Measurements from ENCODE around the gene GCN1. TPM values are rescaled to one million over a fixed set of nuclear protein-coding genes. Genes with fewer than 3 reads are reported as not detected.

Gene GCN1
- total and polyA plus RNA-seq, 2 donors from 2014 or later: 12.2 to 77.6 TPM

- peak overlapping the region; percentile 81 to 91 (median 89) for H3K4me3 ChIP-seq (ENCODE audit: low read length in 3 of 3)
- peaks cover 0 to 2% (median 0%) of the 10 kb centered on the region in 3 donors for H3K36me3 ChIP-seq (ENCODE audit: control insufficient read depth in 2 of 3, insufficient read depth in 3 of 3, low read length in 3 of 3)
- H3K27ac ChIP-seq (ENCODE audit: low read depth in 2 of 2, low read length in 2 of 2): peak overlapping the region; percentile 94 to 96
- intact Hi-C loops (cut with DNase I): no loop called here
- no peaks in the 10 kb centered on the region for H3K27me3 ChIP-seq (ENCODE audit: control insufficient read depth, insufficient read depth, low read length)
- H3K9me3 ChIP-seq (ENCODE audit: control insufficient read depth in 2 of 3, insufficient read depth in 1 of 3, low read length in 3 of 3): no peaks in the 10 kb centered on the region
- no peak for TF ChIP-seq CTCF (IDR thresholded peaks at IDR 0.05; ENCODE audit: borderline replicate concordance, extremely low read depth, insufficient read depth)
- DNase-seq (peak; percentile 96 to 99 (median 97)), FAIRE-seq (no peak)
- H3K9ac ChIP-seq (ENCODE audit: low read length in 3 of 3): peak overlapping the region; percentile 37 to 68 (median 62)
- H3K4me1 ChIP-seq (ENCODE audit: control insufficient read depth in 2 of 3, insufficient read depth in 2 of 3, low read depth in 1 of 3, low read length in 3 of 3): peaks cover 4 to 26% (median 25%) of the 10 kb centered on the region in 3 donors
Measured at GRCh38 chr12:120116792-120117651, 77.5 kb downstream of the GCN1 start.

GRCh38 chr12:120116441-120116791 lies 78.1 kb downstream of the GCN1 start, which contains the start of gene RAB35:
RAB35 (minus strand) TSS chr12:120116753; CDS start chr12:120116650, 103 bp downstream.
- Histone ChIP-seq H3K9ac (ENCODE audit: low read length in 3 of 3) (peak within 1 kb of the TSS; percentile 68 to 98 (median 82)), H3K27ac (ENCODE audit: low read depth in 2 of 2, low read length in 2 of 2) (peak within 1 kb of the TSS; percentile 94 to 96), H3K9me3 (ENCODE audit: control insufficient read depth in 2 of 3, insufficient read depth in 1 of 3, low read length in 3 of 3) (no peaks in the 10 kb centered on the region), H3K27me3 (ENCODE audit: control insufficient read depth, insufficient read depth, low read length) (no peaks in the 10 kb centered on the region), H3K4me3 (ENCODE audit: low read length in 3 of 3) (peak within 1 kb of the TSS; percentile 89 to 97 (median 92)), H3K4me1 (ENCODE audit: control insufficient read depth in 2 of 3, insufficient read depth in 2 of 3, low read depth in 1 of 3, low read length in 3 of 3) (peaks cover 4 to 26% (median 25%) of the 10 kb centered on the region in 3 donors), H3K36me3 (ENCODE audit: control insufficient read depth in 2 of 3, insufficient read depth in 3 of 3, low read length in 3 of 3) (peaks cover 0 to 2% (median 0%) of the 10 kb centered on the region in 3 donors)
- intact Hi-C loops (cut with DNase I): no loop called here
- DNase-seq (no peak), FAIRE-seq (no peak)
- TF ChIP-seq CTCF (IDR thresholded peaks at IDR 0.05; ENCODE audit: borderline replicate concordance, extremely low read depth, insufficient read depth): no peak

- H3K27ac ChIP-seq (ENCODE audit: low read depth in 2 of 2, low read length in 2 of 2): peak overlapping the region; percentile 62 to 67
- H3K4me3 ChIP-seq (ENCODE audit: low read length in 3 of 3): peak overlapping the region; percentile 88 to 97 (median 92)
- H3K9ac ChIP-seq (ENCODE audit: low read length in 3 of 3): peak overlapping the region; percentile 24 to 98 (median 82)
- no peaks in the 10 kb centered on the region for H3K9me3 ChIP-seq (ENCODE audit: control insufficient read depth in 2 of 3, insufficient read depth in 1 of 3, low read length in 3 of 3)
- no peak for TF ChIP-seq CTCF (IDR thresholded peaks at IDR 0.05; ENCODE audit: borderline replicate concordance, extremely low read depth, insufficient read depth)
- H3K4me1 ChIP-seq (ENCODE audit: control insufficient read depth in 2 of 3, insufficient read depth in 2 of 3, low read depth in 1 of 3, low read length in 3 of 3): peaks cover 4 to 26% (median 25%) of the 10 kb centered on the region in 3 donors
- FAIRE-seq (no peak), DNase-seq (peak in 3 of 5 donors; percentile 24 to 73 (median 49))
- intact Hi-C loops (cut with DNase I): no loop called here
- no peaks in the 10 kb centered on the region for H3K27me3 ChIP-seq (ENCODE audit: control insufficient read depth, insufficient read depth, low read length)
- peaks cover 0 to 2% (median 0%) of the 10 kb centered on the region in 3 donors for H3K36me3 ChIP-seq (ENCODE audit: control insufficient read depth in 2 of 3, insufficient read depth in 3 of 3, low read length in 3 of 3)
Measured at GRCh38 chr12:120115692-120116440, 78.6 kb downstream of the GCN1 start.
